ENCODE data around the gene ATF6. TPM values are rescaled to one million over a fixed set of nuclear protein-coding genes. Genes with fewer than 3 reads are reported as not detected.

ATF6 gene
- total and polyA plus RNA-seq, 9 of the 15 experiments (the other 6 are each of a cell fraction or from before 2014, with no cell fraction given), result 11.7 to 32.4 (median 20.4) TPM

DNA sequence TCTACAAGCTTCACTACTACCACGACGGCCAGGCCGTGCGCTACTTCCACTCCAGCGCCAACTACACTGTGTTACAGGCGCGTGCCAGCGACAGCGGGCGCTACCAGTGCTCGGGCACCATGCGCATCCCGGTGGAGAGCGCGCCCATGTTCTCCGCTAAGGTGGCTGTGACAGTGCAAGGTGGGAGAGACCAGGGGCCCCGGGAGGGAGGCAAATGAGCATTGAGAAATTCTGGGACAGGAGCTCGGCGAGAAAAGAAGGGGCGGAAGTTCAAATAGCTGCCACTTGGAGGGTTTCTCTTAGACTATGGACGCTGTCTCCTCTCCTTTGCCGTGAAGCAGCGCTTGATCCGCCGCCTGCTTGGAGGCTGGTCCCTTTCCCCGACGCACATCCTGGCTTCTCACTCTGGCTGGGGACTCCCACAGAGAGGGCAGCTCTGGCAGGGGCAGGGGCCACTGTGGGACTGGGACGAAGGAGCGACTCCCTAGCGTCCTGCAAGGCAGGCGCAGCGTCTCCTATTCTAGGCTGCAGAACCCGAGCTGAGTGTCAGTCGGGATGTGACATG, 40.1 kb upstream of the ATF6 start (continued):
- TF ChIP-seq HMGN3 (IDR thresholded peaks at IDR 0.05; ENCODE audit: borderline replicate concordance, extremely low read depth, insufficient read length, low read depth, low read length), result peak; percentile 20
- 0 out of 2 replicates have a peak, but pooled peaks have one; percentile 73 for TF ChIP-seq ERF (CRISPR knock-in tag; IDR thresholded peaks at IDR 0.05)
- peak; percentile 50 for TF ChIP-seq RBBP5 (IDR thresholded peaks at IDR 0.05; ENCODE audit: borderline replicate concordance, insufficient read depth, low read length, poor library complexity, severe bottlenecking)
- TF ChIP-seq MTA3 (IDR thresholded peaks at IDR 0.05; ENCODE audit: borderline replicate concordance), result peak; percentile 34; the same call in 1 of the 2 replicates
- peak; percentile 18; the same call in 1 of the 2 replicates for TF ChIP-seq ZNF239 (CRISPR knock-in tag; IDR thresholded peaks at IDR 0.05)
- peak in 1 of 2 experiments; percentile 93; a peak in 2 of 4 replicates for TF ChIP-seq TEAD1 (CRISPR knock-in tag; IDR thresholded peaks at IDR 0.05)
- TF ChIP-seq HNRNPK (IDR thresholded peaks at IDR 0.05; ENCODE audit: low read depth, low read length, poor library complexity, severe bottlenecking), result no peak
- 0 out of 2 replicates have a peak, but pooled peaks have one; percentile 8 for TF ChIP-seq MBD2 (IDR thresholded peaks at IDR 0.05; ENCODE audit: borderline replicate concordance, low read depth)
- TF ChIP-seq ZNF644 (tag; IDR thresholded peaks at IDR 0.05; ENCODE audit: low read depth), result 0 out of 2 replicates have a peak, but pooled peaks have one; percentile 65
- TF ChIP-seq TEAD4 (IDR thresholded peaks at IDR 0.05; ENCODE audit: low read length), result peak; percentile 43; the same call in 1 of the 2 replicates
- no peak for TF ChIP-seq TEAD4 (CRISPR knock-in tag; IDR thresholded peaks at IDR 0.05; ENCODE audit: borderline replicate concordance)
- TF ChIP-seq PCBP1 (IDR thresholded peaks at IDR 0.05; ENCODE audit: low read depth, low read length, poor library complexity, severe bottlenecking), result no peak
- TF ChIP-seq, protein P1, sequence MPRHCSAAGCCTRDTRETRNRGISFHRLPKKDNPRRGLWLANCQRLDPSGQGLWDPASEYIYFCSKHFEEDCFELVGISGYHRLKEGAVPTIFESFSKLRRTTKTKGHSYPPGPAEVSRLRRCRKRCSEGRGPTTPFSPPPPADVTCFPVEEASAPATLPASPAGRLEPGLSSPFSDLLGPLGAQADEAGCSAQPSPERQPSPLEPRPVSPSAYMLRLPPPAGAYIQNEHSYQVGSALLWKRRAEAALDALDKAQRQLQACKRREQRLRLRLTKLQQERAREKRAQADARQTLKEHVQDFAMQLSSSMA (CRISPR knock-in tag; IDR thresholded peaks at IDR 0.05), result no peak
- TF ChIP-seq, protein P2, sequence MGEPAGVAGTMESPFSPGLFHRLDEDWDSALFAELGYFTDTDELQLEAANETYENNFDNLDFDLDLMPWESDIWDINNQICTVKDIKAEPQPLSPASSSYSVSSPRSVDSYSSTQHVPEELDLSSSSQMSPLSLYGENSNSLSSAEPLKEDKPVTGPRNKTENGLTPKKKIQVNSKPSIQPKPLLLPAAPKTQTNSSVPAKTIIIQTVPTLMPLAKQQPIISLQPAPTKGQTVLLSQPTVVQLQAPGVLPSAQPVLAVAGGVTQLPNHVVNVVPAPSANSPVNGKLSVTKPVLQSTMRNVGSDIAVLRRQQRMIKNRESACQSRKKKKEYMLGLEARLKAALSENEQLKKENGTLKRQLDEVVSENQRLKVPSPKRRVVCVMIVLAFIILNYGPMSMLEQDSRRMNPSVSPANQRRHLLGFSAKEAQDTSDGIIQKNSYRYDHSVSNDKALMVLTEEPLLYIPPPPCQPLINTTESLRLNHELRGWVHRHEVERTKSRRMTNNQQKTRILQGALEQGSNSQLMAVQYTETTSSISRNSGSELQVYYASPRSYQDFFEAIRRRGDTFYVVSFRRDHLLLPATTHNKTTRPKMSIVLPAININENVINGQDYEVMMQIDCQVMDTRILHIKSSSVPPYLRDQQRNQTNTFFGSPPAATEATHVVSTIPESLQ (CRISPR knock-in tag; IDR thresholded peaks at IDR 0.05), result no peak
- TF ChIP-seq ZNF76 (CRISPR knock-in tag; IDR thresholded peaks at IDR 0.05; ENCODE audit: borderline replicate concordance), result no peak
- no peak for TF ChIP-seq ZNF561 (CRISPR knock-in tag; conservative IDR thresholded peaks at IDR 0.05)
- peak; percentile 22 for TF ChIP-seq HNRNPLL (IDR thresholded peaks at IDR 0.05; ENCODE audit: low read depth, low read length, poor library complexity, severe bottlenecking)
- TF ChIP-seq, protein P3, sequence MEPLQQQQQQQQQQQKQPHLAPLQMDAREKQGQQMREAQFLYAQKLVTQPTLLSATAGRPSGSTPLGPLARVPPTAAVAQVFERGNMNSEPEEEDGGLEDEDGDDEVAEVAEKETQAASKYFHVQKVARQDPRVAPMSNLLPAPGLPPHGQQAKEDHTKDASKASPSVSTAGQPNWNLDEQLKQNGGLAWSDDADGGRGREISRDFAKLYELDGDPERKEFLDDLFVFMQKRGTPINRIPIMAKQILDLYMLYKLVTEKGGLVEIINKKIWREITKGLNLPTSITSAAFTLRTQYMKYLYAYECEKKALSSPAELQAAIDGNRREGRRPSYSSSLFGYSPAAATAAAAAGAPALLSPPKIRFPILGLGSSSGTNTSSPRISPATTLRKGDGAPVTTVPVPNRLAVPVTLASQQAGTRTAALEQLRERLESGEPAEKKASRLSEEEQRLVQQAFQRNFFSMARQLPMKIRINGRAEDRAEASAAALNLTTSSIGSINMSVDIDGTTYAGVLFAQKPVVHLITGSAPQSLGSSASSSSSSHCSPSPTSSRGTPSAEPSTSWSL (CRISPR knock-in tag; IDR thresholded peaks at IDR 0.05; ENCODE audit: borderline replicate concordance), result 0 out of 2 replicates have a peak, but pooled peaks have one; percentile 63
